ENCODE data around the gene CD99. TPM values are rescaled to one million over a fixed set of nuclear protein-coding genes. Genes with fewer than 3 reads are reported as not detected.

Gene CD99
- total and polyA plus RNA-seq, 2 donors (not counting 3 experiments of a cell fraction or from before 2014, with no cell fraction given), result 364 to 654 TPM

DNA sequence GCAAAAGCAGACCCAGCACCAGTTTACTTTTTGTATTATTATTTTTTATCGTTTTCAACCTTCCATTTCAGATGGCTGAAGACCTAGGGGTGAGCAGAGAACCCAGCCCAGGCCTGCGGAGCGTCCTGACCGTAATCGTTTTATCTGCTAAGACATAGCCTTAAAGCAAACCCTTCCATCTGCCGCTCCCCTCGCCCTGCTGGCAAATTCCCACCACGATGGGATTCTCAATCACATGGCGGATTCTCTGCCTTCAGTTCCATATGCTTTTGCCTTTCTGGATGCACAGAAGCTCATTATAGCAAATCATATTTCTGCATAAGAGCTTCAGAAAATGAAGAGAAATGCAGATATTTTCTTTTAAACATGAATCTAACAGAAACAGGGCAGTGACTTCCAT, 42.2 kb downstream of the CD99 start:
- H4K20me1 ChIP-seq (replicated peaks; ENCODE audit: control insufficient read depth, extremely low read depth, insufficient read depth, low read length), result no peaks in the 10 kb centered on the region
- H3K27me3 ChIP-seq (ENCODE audit: control insufficient read depth in 2 of 2, insufficient read depth in 2 of 2, low read length in 2 of 2), result no peaks in the 10 kb centered on the region
- H3K4me2 ChIP-seq (ENCODE audit: insufficient read depth, low read length), result no peak overlapping the region
- intact Hi-C loops (cut with micrococcal nuclease) (no loop called here), dilution Hi-C loops (cut with MboI; ENCODE audit: extremely low pct_ligation_motif_present, low sequenced_read_pairs) (no loop called here)
- TF ChIP-seq, protein P1, sequence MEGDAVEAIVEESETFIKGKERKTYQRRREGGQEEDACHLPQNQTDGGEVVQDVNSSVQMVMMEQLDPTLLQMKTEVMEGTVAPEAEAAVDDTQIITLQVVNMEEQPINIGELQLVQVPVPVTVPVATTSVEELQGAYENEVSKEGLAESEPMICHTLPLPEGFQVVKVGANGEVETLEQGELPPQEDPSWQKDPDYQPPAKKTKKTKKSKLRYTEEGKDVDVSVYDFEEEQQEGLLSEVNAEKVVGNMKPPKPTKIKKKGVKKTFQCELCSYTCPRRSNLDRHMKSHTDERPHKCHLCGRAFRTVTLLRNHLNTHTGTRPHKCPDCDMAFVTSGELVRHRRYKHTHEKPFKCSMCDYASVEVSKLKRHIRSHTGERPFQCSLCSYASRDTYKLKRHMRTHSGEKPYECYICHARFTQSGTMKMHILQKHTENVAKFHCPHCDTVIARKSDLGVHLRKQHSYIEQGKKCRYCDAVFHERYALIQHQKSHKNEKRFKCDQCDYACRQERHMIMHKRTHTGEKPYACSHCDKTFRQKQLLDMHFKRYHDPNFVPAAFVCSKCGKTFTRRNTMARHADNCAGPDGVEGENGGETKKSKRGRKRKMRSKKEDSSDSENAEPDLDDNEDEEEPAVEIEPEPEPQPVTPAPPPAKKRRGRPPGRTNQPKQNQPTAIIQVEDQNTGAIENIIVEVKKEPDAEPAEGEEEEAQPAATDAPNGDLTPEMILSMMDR (IDR thresholded peaks at IDR 0.05; ENCODE audit: extremely low read depth in 1 of 2, insufficient read depth in 1 of 2, low read depth in 1 of 2, low read length in 2 of 2), result no peak
- TF ChIP-seq MYC (IDR thresholded peaks at IDR 0.05; ENCODE audit: low read depth, low read length) (no peak), JUN (IDR thresholded peaks at IDR 0.05; ENCODE audit: borderline replicate concordance, insufficient read depth, insufficient read length, low read depth) (no peak)
- no peak overlapping the region for H2AFZ ChIP-seq (ENCODE audit: low read depth, low read length)
- BruUV-seq (replicated peaks), result no TSS peak
- H3K9ac ChIP-seq (replicated peaks; ENCODE audit: extremely low read depth, insufficient read depth, low read length), result no peak overlapping the region
- no peaks in the 10 kb centered on the region for H3K79me2 ChIP-seq (ENCODE audit: control insufficient read depth, insufficient read depth, low read length)
- FAIRE-seq (no peak), DNase-seq (ENCODE audit: low read depth, low spot score) (no peak)
- H3K9me1 ChIP-seq (replicated peaks; ENCODE audit: control insufficient read depth, extremely low read depth, insufficient read depth, low read length), result no peaks in the 10 kb centered on the region
- H3K9me3 ChIP-seq (replicated peaks; ENCODE audit: control insufficient read depth, insufficient read depth, low read length), result no peaks in the 10 kb centered on the region
- H3K27ac ChIP-seq (ENCODE audit: insufficient read depth, low read depth, low read length), result no peak overlapping the region
- no peak overlapping the region for H3K4me3 ChIP-seq (replicated peaks in 1 of 3; ENCODE audit: insufficient read depth in 1 of 3, low read depth in 1 of 3, low read length in 3 of 3)
- H3K4me1 ChIP-seq (ENCODE audit: control insufficient read depth, extremely low read depth, insufficient read depth, low read length), result no peaks in the 10 kb centered on the region
- H3K36me3 ChIP-seq (ENCODE audit: control insufficient read depth in 2 of 2, extremely low read depth in 1 of 2, insufficient read depth in 2 of 2, low read length in 2 of 2), result peaks cover 12 to 24% of the 10 kb centered on the region in 2 experiments
- ChIA-PET POLR2A (no interaction called here), CTCF (no interaction called here)

DNA sequence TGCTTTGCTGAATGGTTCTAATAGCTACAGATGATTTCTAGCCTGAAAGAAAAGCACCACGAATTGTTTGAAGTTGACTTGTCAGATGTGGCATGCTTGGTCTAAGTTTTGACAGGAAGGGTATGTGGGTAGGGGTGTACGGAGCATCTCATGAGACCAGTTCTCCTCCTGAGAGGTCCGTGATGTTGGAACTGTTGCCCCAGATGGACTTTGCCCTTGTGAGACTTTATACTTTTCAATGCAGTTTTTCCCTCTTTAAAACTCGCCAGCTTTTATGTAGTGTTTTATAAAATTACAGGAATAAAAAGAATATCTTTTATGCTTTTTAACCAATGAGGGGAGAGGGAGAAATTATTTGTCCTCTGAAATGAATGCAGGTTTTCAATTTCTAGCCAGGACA, 44.2 kb downstream of the CD99 start:
- peaks cover 15 to 21% of the 10 kb centered on the region in 2 experiments for H3K36me3 ChIP-seq (ENCODE audit: control insufficient read depth in 2 of 2, extremely low read depth in 1 of 2, insufficient read depth in 2 of 2, low read length in 2 of 2)
- H3K79me2 ChIP-seq (ENCODE audit: control insufficient read depth, insufficient read depth, low read length), result no peaks in the 10 kb centered on the region
- dilution Hi-C loops (cut with MboI; ENCODE audit: extremely low pct_ligation_motif_present, low sequenced_read_pairs) (no loop called here), intact Hi-C loops (cut with micrococcal nuclease) (no loop called here)
- H3K4me1 ChIP-seq (ENCODE audit: control insufficient read depth, extremely low read depth, insufficient read depth, low read length), result no peaks in the 10 kb centered on the region
- no peak for DNase-seq (ENCODE audit: low read depth, low spot score)
- H3K27ac ChIP-seq (ENCODE audit: insufficient read depth, low read depth, low read length), result no peak overlapping the region
- FAIRE-seq, result peak; percentile 37
- H2AFZ ChIP-seq (ENCODE audit: low read depth, low read length), result no peak overlapping the region
- H3K9ac ChIP-seq (replicated peaks; ENCODE audit: extremely low read depth, insufficient read depth, low read length), result no peak overlapping the region
- CTCF ChIA-PET, result no interaction called here
- no peaks in the 10 kb centered on the region for H3K9me1 ChIP-seq (replicated peaks; ENCODE audit: control insufficient read depth, extremely low read depth, insufficient read depth, low read length)
- no peak overlapping the region for H3K4me2 ChIP-seq (ENCODE audit: insufficient read depth, low read length)
- H3K4me3 ChIP-seq (replicated peaks in 1 of 3; ENCODE audit: insufficient read depth in 1 of 3, low read depth in 1 of 3, low read length in 3 of 3), result no peak overlapping the region
- H3K9me3 ChIP-seq (replicated peaks; ENCODE audit: control insufficient read depth, insufficient read depth, low read length), result no peaks in the 10 kb centered on the region
- H4K20me1 ChIP-seq (replicated peaks; ENCODE audit: control insufficient read depth, extremely low read depth, insufficient read depth, low read length), result no peaks in the 10 kb centered on the region
- no TSS peak for BruUV-seq (replicated peaks)
- no peak for TF ChIP-seq POLR2A (IDR thresholded peaks at IDR 0.05; ENCODE audit: low read depth, low read length)
- no peak for TF ChIP-seq MYC (IDR thresholded peaks at IDR 0.05; ENCODE audit: low read depth, low read length)
- TF ChIP-seq, protein P2, sequence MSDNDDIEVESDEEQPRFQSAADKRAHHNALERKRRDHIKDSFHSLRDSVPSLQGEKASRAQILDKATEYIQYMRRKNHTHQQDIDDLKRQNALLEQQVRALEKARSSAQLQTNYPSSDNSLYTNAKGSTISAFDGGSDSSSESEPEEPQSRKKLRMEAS (IDR thresholded peaks at IDR 0.05; ENCODE audit: insufficient read depth, insufficient read length), result no peak
- no peak for TF ChIP-seq EZH2 (IDR thresholded peaks at IDR 0.05; ENCODE audit: borderline replicate concordance, low read depth, low read length, severe bottlenecking)
- no peak for TF ChIP-seq GATA2 (IDR thresholded peaks at IDR 0.05; ENCODE audit: insufficient read depth, insufficient read length, low read depth, low read length)
- POLR2A ChIA-PET, result no interaction called here
- H3K27me3 ChIP-seq (ENCODE audit: control insufficient read depth in 2 of 2, insufficient read depth in 2 of 2, low read length in 2 of 2), result no peaks in the 10 kb centered on the region

Measured in endothelial cell of umbilical vein (primary cell).